GM21526 (cell line): ENCODE results near the gene SDK1.

Experiments
- ATAC-seq: cut with Tn5 transposase; IDR thresholded peaks from one replicate; pipeline ENCODE4 v1.9.1; 2021; ENCODE audit warnings: moderate library complexity; ENCODE audit not compliant: unreplicated experiment, low FRiP score

Gene SDK1

DNA sequence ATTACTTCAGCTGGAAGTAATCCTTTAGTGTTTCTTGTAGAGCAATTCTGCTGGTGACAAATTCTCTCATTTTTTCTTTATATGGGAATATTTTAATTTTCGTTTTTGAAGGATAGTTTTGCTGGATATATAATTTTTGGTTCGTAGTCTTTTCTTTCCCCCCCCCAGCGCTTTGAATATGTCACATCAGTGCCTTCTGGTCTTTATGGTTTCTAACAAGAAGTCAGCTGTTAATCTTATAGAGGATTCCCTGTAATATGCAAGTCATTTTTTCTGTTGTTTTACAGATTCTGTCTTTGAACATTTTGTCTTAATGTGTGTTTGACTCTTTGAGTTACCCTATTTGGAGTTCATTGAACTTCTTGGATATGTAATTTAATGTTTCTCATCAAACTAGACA lies 96.3 kb downstream of the SDK1 start:
- no peak for ATAC-seq

DNA sequence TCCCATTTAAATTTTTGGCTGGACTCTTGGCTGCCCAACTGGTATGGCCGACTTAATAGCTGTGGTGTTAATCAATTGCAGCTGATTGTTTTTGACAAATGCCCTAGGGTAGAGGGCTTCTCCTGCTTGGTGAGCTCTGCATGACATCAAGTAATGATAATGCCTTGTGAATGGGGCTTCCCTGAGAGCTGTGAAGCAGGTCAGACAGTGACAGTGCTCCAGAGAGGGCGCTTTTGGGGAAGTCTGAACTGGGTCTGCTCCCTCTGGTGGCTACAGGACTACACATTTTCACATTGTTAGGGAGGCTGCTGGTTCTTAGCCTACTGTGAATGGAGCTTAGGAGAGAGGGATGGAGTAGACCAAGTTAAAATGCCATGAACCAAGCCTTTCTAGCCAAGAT lies 98.8 kb downstream of the SDK1 start:
- no peak for ATAC-seq

DNA sequence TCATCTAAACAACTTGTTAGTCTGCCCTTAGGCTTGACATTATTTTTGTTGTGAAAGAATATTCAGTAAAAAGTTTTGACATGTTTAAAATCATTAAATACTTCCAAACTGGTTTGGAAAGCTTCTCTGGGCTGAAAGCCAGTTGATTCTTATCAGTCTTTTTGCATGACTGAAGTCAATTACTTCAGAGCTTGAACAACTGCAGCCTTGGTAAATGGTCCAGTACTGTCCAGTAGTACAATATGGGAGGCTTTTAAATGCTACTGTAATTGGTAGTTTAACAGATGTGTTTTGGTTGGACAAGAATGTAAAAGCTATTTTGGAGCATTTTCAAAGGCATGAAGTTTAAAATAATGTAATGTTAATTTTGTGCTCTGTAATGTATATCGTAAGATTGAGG lies 103.4 kb downstream of the SDK1 start:
- ATAC-seq: no peak

DNA sequence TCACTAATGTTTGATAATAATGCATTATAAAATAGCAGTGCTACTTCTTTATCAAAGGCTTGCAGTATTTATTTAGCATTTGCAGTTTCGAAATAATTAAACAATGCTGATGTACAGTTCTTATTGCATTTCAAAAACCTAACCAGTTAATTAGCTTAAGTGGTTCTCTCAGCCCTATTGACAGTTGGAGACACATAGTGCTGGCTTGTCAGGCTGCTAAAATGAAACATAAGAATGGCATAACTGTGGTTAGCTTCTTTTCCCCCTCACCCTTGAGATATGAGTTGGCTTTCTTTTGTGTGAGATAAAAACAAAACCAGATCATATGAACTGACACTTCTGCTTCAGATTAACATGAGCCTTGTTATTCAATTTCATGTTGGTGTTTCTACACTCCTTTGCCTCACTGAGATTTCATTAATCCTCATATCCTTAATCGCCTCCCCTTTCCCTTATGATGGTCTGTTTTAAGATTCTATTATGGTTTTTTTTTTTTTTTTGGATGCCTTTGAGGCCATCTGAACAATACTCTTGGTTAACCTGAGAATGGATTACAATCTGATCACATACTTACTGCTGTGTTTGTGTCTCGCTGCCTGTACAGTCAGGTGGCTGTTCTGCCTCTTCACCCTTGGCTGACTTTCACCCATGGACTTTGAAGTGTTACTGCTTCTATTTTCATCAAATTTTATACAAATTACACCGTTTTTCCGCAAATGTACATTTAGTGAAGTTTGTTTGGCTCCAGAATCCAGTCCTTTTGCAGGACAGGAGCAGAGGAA lies 108.0 kb downstream of the SDK1 start:
- ATAC-seq: no peak

GRCh38 chr7:3412871-3413270 lies 111.8 kb downstream of the SDK1 start:
- ATAC-seq: no peak

GRCh38 chr7:3415861-3416312 lies 114.8 kb downstream of the SDK1 start:
- ATAC-seq: no peak

GRCh38 chr7:3416453-3416852 lies 115.4 kb downstream of the SDK1 start:
- no peak for ATAC-seq

- ATAC-seq: no peak
These were observed 124.0 kb downstream of the SDK1 start for GRCh38 chr7:3425087-3425486.

- ATAC-seq: no peak
These were observed 125.0 kb downstream of the SDK1 start for GRCh38 chr7:3426064-3426463.

GRCh38 chr7:3427957-3428356 lies 126.9 kb downstream of the SDK1 start:
- ATAC-seq: no peak

DNA sequence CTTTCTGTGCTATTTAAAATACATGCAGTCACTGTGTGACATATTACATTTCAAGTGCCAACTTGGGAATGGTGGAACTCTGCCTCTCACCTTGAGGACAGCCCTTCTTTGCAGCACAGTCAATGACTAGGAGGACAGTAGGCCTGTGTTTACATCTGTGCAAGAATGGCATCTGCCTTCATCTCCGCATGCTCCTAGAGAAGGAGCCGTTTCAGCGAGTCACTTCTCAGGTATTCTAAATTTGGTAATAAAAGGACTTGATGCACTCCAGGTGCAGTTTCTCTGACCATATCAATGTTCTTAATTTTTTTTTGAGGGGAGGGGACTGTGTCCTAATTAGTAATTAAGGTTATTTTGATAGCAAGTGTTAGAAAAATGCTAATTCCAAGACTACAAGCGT lies 128.9 kb downstream of the SDK1 start:
- no peak for ATAC-seq

DNA sequence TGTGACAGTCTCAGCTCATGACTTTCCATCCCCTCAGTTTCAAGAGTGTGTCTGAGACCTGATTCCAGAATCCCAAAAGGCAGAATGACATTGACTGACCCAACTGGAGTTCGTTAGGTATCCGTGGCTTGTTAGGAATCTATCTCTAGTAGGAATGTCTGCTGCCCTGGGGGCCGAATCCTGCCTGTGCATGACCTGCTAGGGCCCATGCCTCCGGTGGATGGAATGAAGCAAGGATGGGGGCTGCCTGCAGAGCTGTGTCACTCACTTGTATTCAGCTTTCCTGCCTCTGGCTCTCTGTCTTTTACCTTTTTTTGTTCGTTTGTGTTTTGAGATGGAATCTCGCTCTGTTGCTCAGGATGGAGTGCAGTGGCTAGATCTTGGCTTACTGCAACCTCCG lies 129.5 kb downstream of the SDK1 start:
- ATAC-seq: no peak

DNA sequence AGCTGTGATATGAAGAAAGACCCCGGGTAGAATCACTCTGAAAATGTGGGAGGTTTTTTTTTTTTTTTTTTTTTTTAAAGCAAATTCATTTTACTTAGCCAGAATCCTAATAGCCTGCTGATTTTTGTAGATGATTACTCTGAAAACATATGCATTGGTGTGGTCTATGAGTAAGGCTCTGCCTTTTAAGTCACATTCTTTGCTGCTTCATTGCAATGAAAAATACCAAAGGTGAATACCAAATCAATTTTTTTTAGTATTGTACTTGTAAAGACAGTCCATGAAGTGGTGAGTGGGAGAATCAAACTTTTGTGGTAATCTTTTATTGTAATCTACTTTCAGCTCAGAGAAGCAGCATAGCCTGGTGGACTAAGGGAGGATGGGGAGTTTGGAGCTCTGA lies 130.3 kb downstream of the SDK1 start:
- no peak for ATAC-seq

GRCh38 chr7:3432911-3433310 lies 131.9 kb downstream of the SDK1 start:
- no peak for ATAC-seq

GRCh38 chr7:3434611-3435010 lies 133.6 kb downstream of the SDK1 start:
- ATAC-seq: no peak

- no peak for ATAC-seq
These were observed 135.1 kb downstream of the SDK1 start for GRCh38 chr7:3436112-3436511.

- ATAC-seq: no peak
These were observed 135.7 kb downstream of the SDK1 start for GRCh38 chr7:3436746-3437145.

GRCh38 chr7:3437467-3437866 lies 136.4 kb downstream of the SDK1 start:
- no peak for ATAC-seq

DNA sequence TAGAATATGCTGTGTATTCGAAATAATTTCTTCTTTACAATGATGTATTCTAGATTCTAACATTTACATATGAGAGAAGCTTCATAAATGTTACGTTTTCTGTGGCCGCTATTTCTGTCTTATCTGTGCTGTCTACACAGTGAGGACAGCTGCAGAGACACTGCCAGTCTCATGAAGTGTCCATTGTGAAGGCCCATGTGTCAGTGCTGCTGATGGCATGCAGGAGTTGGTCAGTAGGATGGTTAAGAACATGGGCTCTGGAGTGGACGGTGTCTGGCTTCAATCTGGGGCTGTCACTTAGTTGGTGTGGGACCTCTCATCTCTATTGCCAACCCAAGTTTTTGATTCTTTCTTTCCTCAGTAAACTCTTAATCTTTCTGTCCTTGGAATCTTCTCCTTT lies 137.3 kb downstream of the SDK1 start:
- ATAC-seq: no peak

GRCh38 chr7:3439333-3440030 lies 138.4 kb downstream of the SDK1 start:
- ATAC-seq: no peak

DNA sequence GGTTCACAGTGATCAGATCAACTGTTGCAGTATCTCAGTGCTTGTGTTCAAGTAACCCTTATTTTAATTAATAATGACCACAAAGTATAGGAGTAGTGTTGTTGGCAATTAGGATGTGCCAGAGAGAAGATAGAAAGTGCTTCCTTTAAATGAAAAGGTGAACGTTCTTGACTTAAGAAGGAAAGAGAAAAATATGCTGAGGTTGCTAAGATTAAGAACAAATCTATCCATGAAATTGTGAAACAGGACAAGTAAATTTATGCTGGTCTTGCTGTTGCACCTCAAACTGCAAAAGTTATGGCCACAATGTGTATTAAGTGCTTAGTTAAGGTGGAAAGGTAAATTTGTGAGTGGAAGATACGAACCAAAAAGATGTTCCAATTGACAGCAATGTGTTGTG lies 139.5 kb downstream of the SDK1 start:
- ATAC-seq: no peak

- no peak for ATAC-seq
These were observed 142.7 kb downstream of the SDK1 start for GRCh38 chr7:3443716-3444115.
